HG02884 (cell line): ENCODE measurements around the gene MRPL55.

Experiments used
- ATAC-seq: cut with Tn5 transposase; IDR thresholded peaks from one replicate; pipeline ENCODE4 v1.9.1; 2021; ENCODE audit warnings: mild to moderate bottlenecking, moderate library complexity; ENCODE audit not compliant: unreplicated experiment

Gene MRPL55

GRCh38 chr1:228073857-228074545, 35.1 kb downstream of the MRPL55 start:
- ATAC-seq, result no peak

GRCh38 chr1:228073061-228073856, 35.8 kb downstream of the MRPL55 start:
- ATAC-seq, result no peak

GRCh38 chr1:228072658-228073043, 36.4 kb downstream of the MRPL55 start:
- ATAC-seq, result no peak

GRCh38 chr1:228071839-228072657, 37.1 kb downstream of the MRPL55 start:
- no peak for ATAC-seq

GRCh38 chr1:228070851-228071250, 38.2 kb downstream of the MRPL55 start:
- ATAC-seq, result no peak

- no peak for ATAC-seq
Measured at GRCh38 chr1:228070173-228070572, 38.9 kb downstream of the MRPL55 start.

- no peak for ATAC-seq
Measured at GRCh38 chr1:228068359-228068758, 40.7 kb downstream of the MRPL55 start.

GRCh38 chr1:228066891-228067654, 42.0 kb downstream of the MRPL55 start:
- ATAC-seq, result no peak

GRCh38 chr1:228066416-228066815, 42.7 kb downstream of the MRPL55 start:
- ATAC-seq, result no peak

GRCh38 chr1:228065543-228066347, 43.4 kb downstream of the MRPL55 start:
- ATAC-seq, result no peak

GRCh38 chr1:228064741-228065542, 44.2 kb downstream of the MRPL55 start:
- ATAC-seq, result no peak

GRCh38 chr1:228064296-228064695, 44.8 kb downstream of the MRPL55 start:
- ATAC-seq, result no peak

- ATAC-seq, result no peak
Measured at GRCh38 chr1:228063251-228064191, 45.6 kb downstream of the MRPL55 start.

GRCh38 chr1:228062812-228063211, 46.3 kb downstream of the MRPL55 start:
- no peak for ATAC-seq

- ATAC-seq, result no peak
Measured at GRCh38 chr1:228062085-228062791, 46.9 kb downstream of the MRPL55 start.

- ATAC-seq, result no peak
Measured at GRCh38 chr1:228061411-228062084, 47.6 kb downstream of the MRPL55 start.
